H1 (cell line): Measurements from ENCODE around the gene DICER1. TPM values are rescaled to one million over a fixed set of nuclear protein-coding genes. Genes with fewer than 3 reads are reported as not detected.

Experiments
- BACH1 ChIP-seq: IDR thresholded peaks from 2 replicates; pipeline ENCODE4 v1.6.1; 2012; ENCODE audit warnings: low read length, improper control_type of control experiment
- CTBP2 ChIP-seq: IDR thresholded peaks from 2 replicates; pipeline ENCODE4 v1.7.0; 2011; ENCODE audit warnings: borderline replicate concordance, mild to moderate bottlenecking, moderate library complexity, mixed read lengths, low read length; ENCODE audit not compliant: insufficient read depth, insufficient read length
- USF2 ChIP-seq: IDR thresholded peaks from 2 replicates; pipeline ENCODE4 v1.6.1; 2011; ENCODE audit warnings: low read length, improper control_type of control experiment
- polyA plus RNA-seq, 7 experiments: library from polyadenylated mRNA; depleted of rRNA in 3 of 7; stranded (reverse) in 5 of 7; unstranded in 2 of 7; fragments of >200 nt in 5 of 7; fragments of 200-250 nt in 2 of 7; gene quantifications; 1 replicate in 5 of 7; 2 replicates in 1 of 7; 4 replicates in 1 of 7; pipeline versions ENCODE4 v1.2.1 to v1.2.3, GENCODE V29; 2011 to 2013; ENCODE audit warnings: missing spikeins in 2 of 7, mixed read lengths in 2 of 7
- total RNA-seq: library from RNA; stranded (reverse); fragmentation: NEBNext Ultra II Directional; extraction: Animal tissue kit (Norgen Biotek cat#: 25700); gene quantifications from 2 replicates; pipeline ENCODE4 v1.2.1, GENCODE V29; 2021

The DICER1 gene
- total and polyA plus RNA-seq, 2 of the 8 experiments (the other 6 are each of a cell fraction or from before 2014, with no cell fraction given): 11.9 to 61.8 TPM

- TF ChIP-seq BACH1 (no peak), USF2 (no peak), CTBP2 (no peak)
Measured at GRCh38 chr14:95068080-95068479, 89.2 kb downstream of the DICER1 start (continued).
